Smooth muscle cell of trachea (primary cell): ENCODE measurements around the gene GLCCI1. TPM values are rescaled to one million over a fixed set of nuclear protein-coding genes. Genes with fewer than 3 reads are reported as not detected.

ENCODE experiments used
- total RNA-seq: library from RNA; depleted of rRNA; stranded (reverse); fragments of >200 nt; gene quantifications from 2 replicates; pipeline ENCODE4 v1.2.1, GENCODE V29; 2014

Gene GLCCI1
- 6.7 and 7.9 TPM in 2 replicates for total RNA-seq

DNA sequence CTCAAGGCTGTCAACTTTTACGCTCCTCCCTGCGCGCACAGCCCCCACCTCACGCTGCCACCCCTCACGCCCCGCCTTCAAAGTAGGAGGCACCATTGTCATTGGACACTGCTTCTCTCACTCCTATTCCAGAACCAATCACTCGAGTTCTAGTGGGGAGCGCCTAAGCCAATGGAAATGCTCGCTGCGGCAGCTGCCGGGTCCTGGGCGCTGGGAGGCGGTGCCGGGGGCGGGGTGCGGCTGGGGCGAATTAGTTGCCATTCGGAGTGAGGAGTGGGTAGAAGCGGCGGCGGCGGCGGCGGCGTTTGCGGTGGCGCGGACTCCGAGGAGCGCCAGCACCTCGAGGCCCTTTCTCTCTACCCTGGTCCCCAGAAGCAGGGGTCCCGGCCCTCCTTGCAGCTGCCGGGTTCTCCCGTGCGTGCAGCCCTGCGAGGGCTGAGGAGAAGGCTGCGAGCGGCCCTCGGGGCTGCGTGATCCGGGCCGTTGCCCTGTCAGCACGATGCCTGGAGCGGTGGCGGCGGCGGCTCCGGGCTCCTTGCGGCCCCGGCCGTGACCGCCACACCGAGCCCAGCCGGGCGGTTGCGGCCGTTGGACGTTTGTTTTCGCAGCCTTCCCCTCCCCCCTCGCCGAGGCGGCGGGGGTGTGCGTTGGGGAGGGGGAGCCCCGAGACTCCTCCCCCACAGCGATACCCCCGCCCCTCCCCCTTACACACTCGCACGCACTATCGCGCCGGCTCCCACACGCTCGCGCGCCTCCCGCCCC is at the start of gene GLCCI1:
Gene GLCCI1 (plus strand): TSS at position 253 of the 762 bp plus-strand sequence. CDS start 555 bp downstream, outside the sequence.

